ENCODE results near the gene ACAA1. TPM values are rescaled to one million over a fixed set of nuclear protein-coding genes. Genes with fewer than 3 reads are reported as not detected.
"Not testable (repeated sequence)": the region's sequence is repeated elsewhere in the genome, so short reads cannot be mapped to it uniquely, and the experiment has no call there.

ACAA1 gene, protein sequence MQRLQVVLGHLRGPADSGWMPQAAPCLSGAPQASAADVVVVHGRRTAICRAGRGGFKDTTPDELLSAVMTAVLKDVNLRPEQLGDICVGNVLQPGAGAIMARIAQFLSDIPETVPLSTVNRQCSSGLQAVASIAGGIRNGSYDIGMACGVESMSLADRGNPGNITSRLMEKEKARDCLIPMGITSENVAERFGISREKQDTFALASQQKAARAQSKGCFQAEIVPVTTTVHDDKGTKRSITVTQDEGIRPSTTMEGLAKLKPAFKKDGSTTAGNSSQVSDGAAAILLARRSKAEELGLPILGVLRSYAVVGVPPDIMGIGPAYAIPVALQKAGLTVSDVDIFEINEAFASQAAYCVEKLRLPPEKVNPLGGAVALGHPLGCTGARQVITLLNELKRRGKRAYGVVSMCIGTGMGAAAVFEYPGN
- total RNA-seq (2014; rRNA removed; shearing (Covaris generic); ENCODE audit: low replicate concordance): 41.3 and 44.5 TPM in 2 replicates

DNA sequence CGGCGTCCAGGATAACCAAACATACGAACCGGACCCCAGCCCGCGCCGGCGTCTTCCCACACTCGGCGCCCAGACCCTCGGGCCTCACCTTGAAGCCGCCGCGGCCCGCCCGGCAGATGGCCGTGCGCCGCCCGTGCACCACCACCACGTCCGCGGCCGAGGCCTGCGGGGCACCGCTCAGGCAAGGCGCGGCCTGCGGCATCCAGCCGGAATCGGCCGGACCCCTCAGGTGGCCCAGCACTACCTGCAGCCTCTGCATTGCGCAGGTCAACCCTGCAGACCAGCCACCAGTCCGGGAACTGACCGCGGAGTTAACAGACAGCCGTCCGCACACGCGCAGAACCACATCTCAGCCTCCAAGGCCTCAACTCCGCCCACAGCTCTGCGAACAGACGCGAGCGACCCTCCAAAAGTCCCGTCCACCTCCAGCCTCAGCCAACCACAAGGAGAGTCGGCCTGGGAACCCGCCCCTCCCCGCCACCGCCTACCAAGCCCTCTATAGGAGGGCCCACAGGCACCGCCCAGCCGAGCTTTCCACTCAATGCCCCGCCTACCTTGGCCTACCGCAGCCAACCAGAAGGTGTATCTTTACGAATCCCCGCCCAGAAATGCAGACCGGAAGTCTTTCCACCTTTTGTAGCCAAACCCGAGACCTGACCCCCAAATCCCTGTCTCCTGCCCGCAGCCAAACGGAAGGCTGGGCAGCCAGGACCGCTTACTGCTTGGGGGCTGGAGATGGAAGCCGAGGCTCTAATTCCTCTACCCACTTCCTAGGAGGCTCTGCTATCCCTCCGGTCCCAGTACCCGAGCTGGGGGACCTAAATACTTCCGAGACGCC lies at the start of gene ACAA1:
TSS of gene ACAA1 (minus strand) at position 351 of the 838 bp plus-strand sequence. CDS start at position 259, 92 bp downstream.
- in situ Hi-C loops (cut with HindIII; ENCODE audit: low pct_unique_long_range_greater_than_20kb, low sequenced_read_pairs): no loop called here
- DNase-seq (ENCODE audit: low read depth): peak; percentile 98

DNA sequence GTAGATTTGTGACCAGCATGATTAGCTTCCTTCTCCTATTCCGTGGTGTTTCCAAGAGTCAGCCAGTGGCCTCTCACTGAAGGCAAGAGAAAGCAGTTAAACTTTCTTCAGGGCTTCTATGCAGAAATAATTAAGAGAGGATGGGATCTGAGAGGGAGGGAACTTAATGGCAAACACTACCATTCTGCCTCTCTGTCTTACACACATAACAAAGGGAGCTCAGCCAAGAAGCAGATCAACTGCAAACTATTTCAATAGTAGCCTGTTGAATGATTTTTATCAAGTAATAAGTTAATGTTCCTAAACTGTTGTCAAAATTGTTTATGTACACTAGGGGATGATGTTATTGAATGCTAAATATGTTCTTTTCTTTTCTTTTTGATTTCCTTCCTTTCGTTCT lies 40.3 kb upstream of the ACAA1 start:
- DNase-seq (ENCODE audit: low read depth): no peak
- in situ Hi-C loops (cut with HindIII; ENCODE audit: low pct_unique_long_range_greater_than_20kb, low sequenced_read_pairs): no loop called here

DNA sequence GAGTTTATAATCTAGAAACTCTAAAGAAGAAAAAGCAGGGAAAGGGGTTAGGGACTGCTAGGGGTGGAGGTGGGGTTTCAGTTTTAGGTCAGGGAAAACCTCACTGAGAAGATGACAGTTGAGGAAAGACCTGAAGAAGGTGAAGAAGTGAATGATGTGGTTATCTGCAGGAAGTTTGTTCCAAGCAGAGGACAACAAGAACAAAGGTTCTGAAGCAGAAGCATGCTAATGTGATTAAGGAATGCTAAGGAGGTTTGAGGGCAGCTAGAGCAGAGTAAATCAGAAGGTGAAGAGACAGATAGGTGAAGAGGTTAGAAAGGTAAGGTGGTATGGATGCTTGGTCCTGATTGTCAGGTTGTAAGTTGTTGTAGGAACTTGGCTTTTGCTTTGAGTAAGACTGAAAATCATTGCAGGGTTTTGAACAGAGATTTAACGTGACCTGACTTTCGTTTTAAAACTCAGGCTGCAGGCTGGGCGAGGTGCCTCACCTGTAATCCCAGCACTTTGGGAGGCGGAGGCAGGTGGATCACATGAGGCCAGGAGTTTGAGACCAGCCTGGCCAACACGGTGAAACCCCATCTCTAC lies 37.0 kb upstream of the ACAA1 start:
- in situ Hi-C loops (cut with HindIII; ENCODE audit: low pct_unique_long_range_greater_than_20kb, low sequenced_read_pairs): no loop called here
- DNase-seq (ENCODE audit: low read depth): no peak

DNA sequence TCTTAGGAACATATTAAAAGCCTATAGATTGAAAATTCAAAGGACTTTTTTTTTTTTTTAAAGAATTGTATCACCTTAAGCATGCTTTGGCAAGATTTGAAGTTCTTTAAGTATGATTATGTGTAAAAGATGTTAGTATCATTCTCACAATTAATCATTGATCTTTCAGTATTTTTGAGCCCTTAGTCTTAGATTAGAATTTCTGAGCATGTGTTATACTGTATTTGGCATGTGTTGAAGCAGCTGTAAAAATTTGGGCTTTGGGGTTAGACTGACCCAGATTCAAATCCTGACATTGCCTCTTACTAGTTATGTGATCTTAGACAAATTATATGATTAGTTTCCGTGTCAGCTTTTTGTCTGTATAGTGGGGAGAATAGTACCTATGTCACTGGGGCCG lies 34.7 kb upstream of the ACAA1 start:
- in situ Hi-C loops (cut with HindIII; ENCODE audit: low pct_unique_long_range_greater_than_20kb, low sequenced_read_pairs): no loop called here
- DNase-seq (ENCODE audit: low read depth): no peak

DNA sequence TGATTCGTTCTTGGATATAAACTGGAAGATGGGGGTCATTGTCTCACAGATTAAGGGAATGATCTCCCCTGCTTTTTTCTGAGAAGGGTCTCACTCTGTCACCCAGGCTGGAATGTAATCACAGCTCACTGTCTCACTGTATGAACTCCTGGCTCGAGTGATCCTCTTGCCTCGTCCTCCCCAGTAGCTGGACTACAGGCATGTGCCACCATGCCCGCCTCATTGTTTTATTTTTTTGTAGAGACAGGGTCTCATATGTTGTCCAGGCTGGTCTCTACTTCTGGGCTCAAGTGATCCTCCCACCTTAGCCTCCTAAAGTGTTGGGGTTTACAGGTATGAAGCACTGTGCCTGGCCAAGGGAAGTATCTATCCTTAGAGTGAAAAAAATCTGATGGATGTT lies 33.8 kb upstream of the ACAA1 start:
- no peak for DNase-seq (ENCODE audit: low read depth)
- in situ Hi-C loops (cut with HindIII; ENCODE audit: low pct_unique_long_range_greater_than_20kb, low sequenced_read_pairs): no loop called here

DNA sequence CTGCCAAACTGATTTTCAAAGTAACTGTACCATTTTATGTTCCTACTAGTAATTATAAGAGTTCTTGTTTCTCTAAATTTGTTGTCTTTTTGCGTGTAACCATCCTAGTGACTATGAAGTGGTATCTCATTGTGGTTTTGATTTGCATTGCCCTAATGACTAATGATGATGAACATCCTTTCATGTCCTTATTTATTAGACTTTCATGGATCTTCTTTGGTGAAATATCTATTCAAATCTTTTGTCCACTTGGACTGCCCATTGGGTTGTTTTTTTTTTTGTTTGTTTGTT lies 32.0 kb upstream of the ACAA1 start:
- in situ Hi-C loops (cut with HindIII; ENCODE audit: low pct_unique_long_range_greater_than_20kb, low sequenced_read_pairs): no loop called here
- no peak for DNase-seq (ENCODE audit: low read depth)

DNA sequence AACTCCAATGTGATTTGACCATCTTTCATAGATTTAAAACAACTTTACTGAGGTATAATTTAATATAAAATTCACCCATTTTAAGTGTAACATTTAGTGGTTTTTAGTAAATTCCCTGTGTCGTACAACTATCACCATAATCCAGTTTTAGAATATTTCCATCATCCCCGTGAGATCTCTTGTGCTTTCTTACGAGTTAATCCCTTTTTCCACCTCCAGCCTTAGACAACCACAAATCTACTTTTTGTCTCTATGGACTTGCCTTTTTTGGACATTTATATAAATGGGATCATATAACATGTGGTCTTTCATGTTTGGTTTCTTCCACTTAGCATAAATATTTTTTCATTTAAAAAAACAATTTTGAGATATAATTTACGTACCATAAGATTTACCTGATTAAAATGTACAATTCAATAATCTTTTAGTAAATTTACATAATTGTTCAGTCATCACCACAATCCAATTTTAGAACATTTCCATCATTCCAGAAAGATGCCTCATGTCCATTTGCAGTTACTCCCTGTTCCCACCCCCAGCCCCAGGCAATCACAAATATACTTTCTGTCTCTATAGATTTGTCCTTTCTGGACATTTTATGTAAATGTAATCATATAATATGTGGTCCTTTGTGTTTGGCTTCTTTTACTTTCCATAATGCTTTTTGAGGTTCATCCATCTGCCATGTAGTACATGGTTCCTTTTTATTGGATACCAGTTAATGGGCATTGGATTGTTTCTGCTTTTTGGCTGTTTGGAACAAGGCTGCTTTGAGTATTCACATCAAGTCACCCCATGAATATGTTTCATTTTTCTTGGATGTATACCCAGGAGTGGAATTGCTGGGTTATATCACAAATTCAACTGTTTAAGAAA lies 31.5 kb upstream of the ACAA1 start:
- in situ Hi-C loops (cut with HindIII; ENCODE audit: low pct_unique_long_range_greater_than_20kb, low sequenced_read_pairs): no loop called here
- DNase-seq (ENCODE audit: low read depth): no peak

DNA sequence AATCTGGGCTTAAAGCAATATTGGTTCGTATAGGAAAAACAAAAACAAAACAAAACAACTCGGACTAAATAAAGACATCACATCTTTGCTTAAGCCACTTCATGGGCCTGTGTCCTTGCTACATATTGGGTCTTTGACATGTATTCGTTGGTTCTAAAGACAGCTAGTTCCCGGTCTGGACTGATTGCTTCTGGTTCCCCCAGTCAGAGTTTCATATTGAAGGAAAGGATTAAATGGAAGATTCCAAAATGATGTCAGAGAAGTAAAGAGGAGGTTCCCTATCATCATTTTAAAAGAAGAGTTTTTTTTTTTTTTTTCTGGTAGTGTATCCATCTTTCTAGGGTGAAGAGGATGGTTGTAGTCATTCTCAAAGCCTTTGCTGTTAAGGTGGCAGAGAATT lies 30.7 kb upstream of the ACAA1 start:
- no peak for DNase-seq (ENCODE audit: low read depth)
- in situ Hi-C loops (cut with HindIII; ENCODE audit: low pct_unique_long_range_greater_than_20kb, low sequenced_read_pairs): no loop called here

DNA sequence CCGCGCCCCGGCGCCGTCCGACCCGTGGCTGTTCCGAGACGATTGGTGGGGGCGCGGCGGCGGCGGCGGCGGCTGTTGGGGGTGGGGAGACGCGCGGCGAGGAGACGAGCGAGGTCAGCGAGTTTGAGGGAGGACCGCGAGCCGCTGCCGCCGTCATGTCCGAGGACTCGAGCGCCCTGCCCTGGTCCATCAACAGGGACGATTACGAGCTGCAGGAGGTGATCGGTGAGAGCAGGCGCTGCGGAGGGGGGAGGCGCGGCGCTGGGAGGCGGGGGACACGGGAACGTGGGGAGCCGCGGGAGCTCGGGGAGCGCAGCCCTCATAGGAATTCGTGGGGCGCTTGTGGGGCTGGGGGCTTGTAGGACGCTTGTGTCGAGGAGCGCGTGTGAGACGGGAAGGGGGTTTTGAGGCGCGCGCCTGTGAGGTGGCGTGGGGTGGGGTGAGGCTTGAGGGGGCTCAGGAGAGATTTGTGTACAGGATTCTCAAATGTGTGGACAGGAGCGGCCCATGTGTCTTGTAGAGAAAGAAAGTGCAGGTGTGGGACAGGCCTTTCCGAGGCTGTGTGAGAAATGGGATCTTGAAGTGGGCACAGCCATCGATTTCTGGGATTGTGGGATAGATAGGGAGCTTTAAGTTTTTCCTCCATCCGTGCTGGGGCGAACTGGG lies 28.9 kb upstream of the ACAA1 start:
- DNase-seq (ENCODE audit: low read depth): peak; percentile 34
- in situ Hi-C loops (cut with HindIII; ENCODE audit: low pct_unique_long_range_greater_than_20kb, low sequenced_read_pairs): no loop called here

DNA sequence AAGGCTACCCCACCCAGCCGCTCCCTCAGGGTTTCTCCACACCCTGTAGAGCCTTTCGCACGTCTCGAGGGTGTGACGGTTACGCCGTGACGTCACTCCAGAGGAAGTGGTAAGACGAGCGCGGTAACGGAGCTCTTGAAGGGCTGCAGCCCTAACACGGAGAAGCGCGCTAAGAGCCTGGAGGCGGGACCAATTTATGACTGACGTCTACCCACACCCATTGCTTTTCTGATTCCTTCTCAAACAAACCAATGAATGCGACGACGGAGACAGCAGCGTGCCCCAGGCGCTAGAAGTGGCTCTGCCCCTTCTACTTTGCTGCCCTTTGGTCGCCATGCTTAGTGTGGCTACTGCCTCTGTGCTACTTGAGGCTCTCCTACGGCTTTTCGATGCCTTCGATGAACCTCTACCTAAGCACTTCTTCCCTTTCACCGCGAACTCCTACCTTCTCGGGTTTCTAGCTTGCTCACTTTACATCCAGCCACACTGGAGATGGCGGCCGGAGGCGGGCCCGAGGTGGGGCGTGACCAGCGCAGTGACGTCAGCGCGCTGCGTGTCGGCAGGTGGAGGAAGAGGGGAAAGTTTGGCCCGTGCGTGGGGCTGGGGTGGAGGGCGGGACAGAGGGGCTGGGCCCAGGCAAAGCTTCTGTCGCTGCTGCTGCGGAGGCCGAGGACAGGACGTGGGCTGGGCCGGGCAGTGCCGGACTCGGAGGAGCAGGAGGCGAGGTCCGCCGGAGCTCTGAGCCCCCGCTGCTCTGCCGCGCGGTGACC lies 28.2 kb upstream of the ACAA1 start, which contains the start of gene OXSR1:
TSS of gene OXSR1 (plus strand) at position 586 of the 770 bp plus-strand sequence. CDS start 340 bp downstream, outside the sequence.
- DNase-seq (ENCODE audit: low read depth): peak; percentile 99
- in situ Hi-C loops (cut with HindIII; ENCODE audit: low pct_unique_long_range_greater_than_20kb, low sequenced_read_pairs): no loop called here

DNA sequence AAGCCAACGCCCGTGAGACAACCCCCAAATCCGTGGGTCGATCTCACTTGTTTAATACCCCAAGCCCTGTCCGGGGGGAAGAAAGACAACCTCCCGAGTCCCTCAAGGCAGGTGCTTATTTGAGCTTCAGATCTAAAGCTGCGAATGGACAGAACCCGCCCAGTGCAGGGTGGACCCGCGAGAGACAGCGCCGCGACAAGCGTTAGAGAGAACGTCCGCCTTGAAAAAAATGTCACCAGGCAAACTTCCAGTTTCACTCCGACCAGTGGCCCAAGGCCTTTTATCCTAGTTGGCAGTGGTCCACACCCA lies 27.7 kb upstream of the ACAA1 start:
- in situ Hi-C loops (cut with HindIII; ENCODE audit: low pct_unique_long_range_greater_than_20kb, low sequenced_read_pairs): no loop called here
- DNase-seq (ENCODE audit: low read depth): no peak

DNA sequence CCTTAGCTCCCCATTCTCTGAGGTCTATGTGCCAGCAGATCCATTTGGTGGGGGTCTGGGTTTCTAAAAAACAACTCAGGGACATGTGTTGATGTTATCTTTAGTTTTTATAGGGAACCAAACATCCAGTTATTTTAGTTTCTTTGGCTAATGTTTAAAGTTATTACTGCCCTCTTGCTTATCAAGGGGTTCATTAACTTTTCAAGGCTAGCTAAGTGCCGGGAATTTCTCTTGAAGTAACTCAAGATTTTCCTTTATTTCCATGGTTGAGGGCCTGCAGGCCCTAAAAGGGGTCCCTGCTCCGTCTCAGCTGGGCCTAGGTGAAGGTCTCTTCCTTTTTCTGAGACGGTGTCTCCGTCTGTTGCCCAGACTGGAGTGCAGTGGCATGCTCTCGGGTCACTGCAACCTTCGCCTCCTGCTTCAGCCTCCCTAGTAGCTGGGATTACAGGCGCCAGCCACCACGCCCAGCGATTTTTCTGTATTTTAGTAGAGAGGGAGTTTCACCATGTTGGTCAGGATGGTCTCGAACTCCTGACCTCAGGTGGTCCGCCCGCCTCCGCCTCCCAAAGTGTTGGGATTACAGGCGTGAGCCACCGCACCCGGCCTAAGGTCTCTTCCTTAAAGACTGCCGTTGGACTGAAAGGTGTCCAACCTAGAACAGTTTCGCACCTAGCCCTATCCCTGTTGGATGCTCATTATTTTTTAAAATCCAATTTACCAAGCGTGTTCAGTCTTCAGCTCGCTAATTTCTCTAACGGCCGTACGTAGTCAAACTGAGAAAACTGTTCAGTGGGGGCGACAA lies 27.1 kb upstream of the ACAA1 start:
- in situ Hi-C loops (cut with HindIII; ENCODE audit: low pct_unique_long_range_greater_than_20kb, low sequenced_read_pairs): no loop called here
- no peak for DNase-seq (ENCODE audit: low read depth)

DNA sequence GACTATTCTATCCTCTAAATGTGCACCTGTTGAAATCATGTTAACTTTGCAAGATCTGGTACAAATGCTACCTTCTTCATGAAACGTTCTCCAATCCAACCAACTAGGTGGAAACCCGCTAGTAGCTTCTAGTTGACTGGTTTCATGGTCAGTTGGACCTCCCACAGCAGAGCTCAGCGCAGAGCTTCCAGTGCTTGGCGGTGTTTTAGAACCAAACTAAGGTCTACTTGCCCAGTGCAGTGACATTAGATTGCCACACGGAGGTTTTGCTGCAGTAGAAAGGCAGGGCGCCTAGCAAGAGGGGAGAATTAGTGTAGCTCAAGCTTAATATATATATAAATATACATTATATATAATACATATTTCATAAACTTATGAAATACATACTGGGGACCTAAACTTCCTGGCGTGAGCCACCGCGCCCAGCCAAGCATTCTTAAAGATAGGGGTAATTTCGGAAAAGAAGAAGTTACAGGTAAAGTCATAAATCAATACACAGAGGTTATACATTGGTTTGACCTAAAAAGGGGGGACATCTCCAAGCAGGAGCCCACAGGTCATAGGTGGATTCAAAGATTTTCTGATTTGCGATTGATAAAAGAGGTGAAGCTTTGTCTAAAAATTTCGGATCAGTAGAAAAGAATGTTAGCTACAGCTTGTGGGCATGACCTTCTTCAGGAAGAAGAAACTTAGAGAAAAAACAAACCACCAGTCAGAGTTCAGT lies 26.4 kb upstream of the ACAA1 start:
- no peak for DNase-seq (ENCODE audit: low read depth)
- in situ Hi-C loops (cut with HindIII; ENCODE audit: low pct_unique_long_range_greater_than_20kb, low sequenced_read_pairs): no loop called here

DNA sequence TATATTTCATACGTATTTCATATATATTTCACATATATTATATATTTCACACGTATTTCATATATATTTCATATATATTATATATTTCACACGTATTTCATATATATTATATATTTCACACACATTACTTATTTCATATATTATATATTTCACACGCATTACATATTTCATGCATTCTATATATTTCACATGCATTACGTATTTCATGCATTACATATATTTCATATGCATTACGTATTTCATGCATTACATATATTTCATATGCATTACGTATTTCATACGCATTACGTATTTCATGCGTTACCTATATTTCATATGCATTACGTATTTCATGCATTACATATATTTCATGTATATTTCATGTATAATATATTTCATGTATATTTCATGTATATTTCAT lies 23.8 kb upstream of the ACAA1 start:
- DNase-seq (ENCODE audit: low read depth); in situ Hi-C loops (cut with HindIII; ENCODE audit: low pct_unique_long_range_greater_than_20kb, low sequenced_read_pairs): not testable (repeated sequence)

DNA sequence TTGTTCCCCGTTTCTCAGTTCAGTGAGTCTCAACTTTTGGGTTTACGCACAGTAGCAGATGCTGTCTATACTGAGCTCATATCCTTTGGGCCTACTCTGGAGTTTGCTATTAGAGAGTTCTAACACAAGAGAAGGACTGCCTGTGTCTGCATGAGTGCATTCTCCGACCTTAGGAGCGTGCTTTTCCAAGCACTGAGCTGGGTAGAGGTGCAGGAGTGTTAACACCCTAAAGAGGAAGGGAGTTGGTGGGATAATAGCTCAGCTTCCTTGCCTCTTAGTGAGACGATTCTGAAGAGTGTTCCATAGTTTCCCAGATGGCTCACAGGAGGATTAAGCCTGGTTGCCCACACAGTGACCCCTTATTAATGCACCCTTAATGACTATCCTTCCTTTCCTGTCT lies 21.5 kb upstream of the ACAA1 start:
- in situ Hi-C loops (cut with HindIII; ENCODE audit: low pct_unique_long_range_greater_than_20kb, low sequenced_read_pairs): no loop called here
- DNase-seq (ENCODE audit: low read depth): no peak

DNA sequence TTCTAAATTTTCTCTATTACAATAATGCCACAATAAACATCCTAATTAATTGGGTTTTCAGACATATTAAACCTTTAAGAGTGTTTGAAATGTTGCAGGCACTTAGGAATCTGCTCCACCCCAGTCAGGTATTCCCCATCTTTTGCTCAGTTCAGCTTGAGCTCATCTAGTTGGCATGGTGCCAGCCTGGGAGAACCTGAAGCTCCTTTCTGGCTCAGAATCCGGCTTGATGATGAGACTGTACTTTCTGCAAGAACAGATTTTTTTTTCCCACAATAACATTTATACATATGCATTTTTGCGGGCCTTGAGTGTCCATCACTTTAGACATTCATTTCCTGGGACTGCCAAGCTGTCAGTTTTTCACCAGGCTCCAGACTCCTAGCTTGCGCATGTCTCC lies 20.7 kb upstream of the ACAA1 start:
- in situ Hi-C loops (cut with HindIII; ENCODE audit: low pct_unique_long_range_greater_than_20kb, low sequenced_read_pairs): no loop called here
- peak; percentile 52 for DNase-seq (ENCODE audit: low read depth)

All from Caki2 (cell line).